ENCODE measurements around the gene SORCS3. TPM values are rescaled to one million over a fixed set of nuclear protein-coding genes. Genes with fewer than 3 reads are reported as not detected.

The SORCS3 gene
- total RNA-seq, 2 donors from 2014 or later, result not detected

- Histone ChIP-seq H3K4me3 (no peak overlapping the region), H3K9me3 (no peaks in the 10 kb centered on the region), H3K36me3 (replicated peaks in 1 of 2; ENCODE audit: insufficient read depth in 1 of 2, low read depth in 2 of 2) (no peaks in the 10 kb centered on the region), H3K27ac (no peak overlapping the region), H3K27me3 (no peaks in the 10 kb centered on the region), H3K4me1 (no peaks in the 10 kb centered on the region)
- WGBS, 2 donors, result 18 to 21% methylated on average over 2 of the region's 2 CpGs
- DNase-seq (no peak), ATAC-seq (no peak)
- intact Hi-C loops (cut with DNase I), result no loop called here
- TF ChIP-seq POLR2A (IDR thresholded peaks at IDR 0.05) (no peak), CTCF (IDR thresholded peaks at IDR 0.05) (no peak)
Measured at GRCh38 chr10:104966563-104967297, 325.6 kb downstream of the SORCS3 start.

GRCh38 chr10:104980368-104980767, 339.3 kb downstream of the SORCS3 start:
- intact Hi-C loops (cut with DNase I), result no loop called here
- no peaks in the 10 kb centered on the region for H3K36me3 ChIP-seq (replicated peaks in 1 of 2; ENCODE audit: insufficient read depth in 1 of 2, low read depth in 2 of 2)
- DNase-seq (no peak), ATAC-seq (no peak)
- H3K27me3 ChIP-seq, result no peaks in the 10 kb centered on the region
- TF ChIP-seq POLR2A (IDR thresholded peaks at IDR 0.05) (no peak), CTCF (IDR thresholded peaks at IDR 0.05) (no peak)
- no peaks in the 10 kb centered on the region for H3K4me1 ChIP-seq
- 60 to 64% methylated on average over 2 of the region's 2 CpGs for WGBS, 2 donors
- H3K27ac ChIP-seq, result no peak overlapping the region
- no peaks in the 10 kb centered on the region for H3K9me3 ChIP-seq
- no peak overlapping the region for H3K4me3 ChIP-seq

GRCh38 chr10:104981995-104982394, 340.9 kb downstream of the SORCS3 start:
- WGBS, 2 donors, result 55 to 59% methylated on average over 4 of the region's 4 CpGs
- ATAC-seq, result no peak

GRCh38 chr10:104988686-104989085, 347.6 kb downstream of the SORCS3 start:
- ATAC-seq, result no peak
- Histone ChIP-seq H3K4me1 (no peaks in the 10 kb centered on the region), H3K9me3 (no peaks in the 10 kb centered on the region), H3K27me3 (no peaks in the 10 kb centered on the region), H3K4me3 (no peak overlapping the region), H3K36me3 (replicated peaks in 1 of 2; ENCODE audit: insufficient read depth in 1 of 2, low read depth in 2 of 2) (no peaks in the 10 kb centered on the region), H3K27ac (no peak overlapping the region)
- TF ChIP-seq CTCF (IDR thresholded peaks at IDR 0.05) (no peak), POLR2A (IDR thresholded peaks at IDR 0.05) (no peak)
- DNase-seq, result no peak
- intact Hi-C loops (cut with DNase I), result no loop called here
- 62 to 84% methylated on average over 1 of the region's 1 CpG for WGBS, 2 donors

More at GRCh38 chr10:104981995-104982394, 340.9 kb downstream of the SORCS3 start:
- Histone ChIP-seq H3K4me1 (no peaks in the 10 kb centered on the region), H3K4me3 (no peak overlapping the region), H3K36me3 (replicated peaks in 1 of 2; ENCODE audit: insufficient read depth in 1 of 2, low read depth in 2 of 2) (no peaks in the 10 kb centered on the region), H3K9me3 (no peaks in the 10 kb centered on the region), H3K27me3 (no peaks in the 10 kb centered on the region), H3K27ac (no peak overlapping the region)
- TF ChIP-seq POLR2A (IDR thresholded peaks at IDR 0.05) (no peak), CTCF (IDR thresholded peaks at IDR 0.05) (no peak)
- intact Hi-C loops (cut with DNase I), result no loop called here
- DNase-seq, result no peak

- Histone ChIP-seq H3K27ac (no peak overlapping the region), H3K4me1 (no peaks in the 10 kb centered on the region), H3K4me3 (no peak overlapping the region), H3K9me3 (no peaks in the 10 kb centered on the region), H3K36me3 (replicated peaks in 1 of 2; ENCODE audit: insufficient read depth in 1 of 2, low read depth in 2 of 2) (no peaks in the 10 kb centered on the region), H3K27me3 (no peaks in the 10 kb centered on the region)
- DNase-seq (no peak), ATAC-seq (no peak)
- no peak for TF ChIP-seq POLR2A (IDR thresholded peaks at IDR 0.05)
- intact Hi-C loops (cut with DNase I), result no loop called here
Measured at GRCh38 chr10:104989880-104990279, 348.8 kb downstream of the SORCS3 start.

Measured in body of pancreas (tissue), 4 donors.